Mesothelial cell of epicardium (in vitro differentiated cells): Measurements from ENCODE around the gene HMOX2. TPM values are rescaled to one million over a fixed set of nuclear protein-coding genes. Genes with fewer than 3 reads are reported as not detected.
A peak's percentile ranks its signal among the peaks of the same experiment; 100 is the strongest.

Source experiments
- DNase-seq, 2 experiments: peaks; one replicate each; pipeline ENCODE4 v3.0.0; 2021; ENCODE audit warnings: low spot score in 2 of 2; ENCODE audit not compliant: unreplicated experiment in 2 of 2
- H3K27ac Mint-ChIP-seq: 2 replicates; pipeline ENCODE4 v1.8.0; 2021; ENCODE audit warnings: mixed read lengths
- H3K27me3 Mint-ChIP-seq: 2 replicates; pipeline ENCODE4 v1.8.0; 2021; ENCODE audit warnings: low read depth, mixed read lengths
- H3K36me3 Mint-ChIP-seq: 2 replicates; pipeline ENCODE4 v1.8.0; 2021; ENCODE audit warnings: mixed read lengths
- H3K4me1 Mint-ChIP-seq: 2 replicates; pipeline ENCODE4 v1.8.0; 2021; ENCODE audit warnings: mixed read lengths
- H3K4me3 Mint-ChIP-seq: 2 replicates; pipeline ENCODE4 v1.8.0; 2021; ENCODE audit warnings: mild to moderate bottlenecking, moderate library complexity, mixed read lengths
- H3K9me3 Mint-ChIP-seq: 2 replicates; pipeline ENCODE4 v1.8.0; 2021; ENCODE audit warnings: mixed read lengths
- total RNA-seq: library from RNA; stranded (reverse); gene quantifications from 3 replicates; pipeline ENCODE4 v1.2.1, GENCODE V29; 2021
- TF ChIP-seq, protein P1 (sequence below): fragments of 200-600 bp; sonication (generic); IDR thresholded peaks from one replicate; pipeline ENCODE4 v1.5.0; 2021; ENCODE audit warnings: antibody characterized with exemption; ENCODE audit not compliant: unreplicated experiment

Gene HMOX2
- total RNA-seq, 1 donor from 2014 or later: 30.9 TPM

GRCh38 chr16:4529085-4530060 is 53.2 kb downstream of the HMOX2 start:
- peak overlapping the region; percentile 5 for H3K27ac Mint-ChIP-seq
- H3K4me1 Mint-ChIP-seq: peaks cover 12% of the 10 kb centered on the region
- no peaks in the 10 kb centered on the region for H3K9me3 Mint-ChIP-seq
- no peak for DNase-seq
- H3K27me3 Mint-ChIP-seq: no peaks in the 10 kb centered on the region
- TF ChIP-seq, protein P1, sequence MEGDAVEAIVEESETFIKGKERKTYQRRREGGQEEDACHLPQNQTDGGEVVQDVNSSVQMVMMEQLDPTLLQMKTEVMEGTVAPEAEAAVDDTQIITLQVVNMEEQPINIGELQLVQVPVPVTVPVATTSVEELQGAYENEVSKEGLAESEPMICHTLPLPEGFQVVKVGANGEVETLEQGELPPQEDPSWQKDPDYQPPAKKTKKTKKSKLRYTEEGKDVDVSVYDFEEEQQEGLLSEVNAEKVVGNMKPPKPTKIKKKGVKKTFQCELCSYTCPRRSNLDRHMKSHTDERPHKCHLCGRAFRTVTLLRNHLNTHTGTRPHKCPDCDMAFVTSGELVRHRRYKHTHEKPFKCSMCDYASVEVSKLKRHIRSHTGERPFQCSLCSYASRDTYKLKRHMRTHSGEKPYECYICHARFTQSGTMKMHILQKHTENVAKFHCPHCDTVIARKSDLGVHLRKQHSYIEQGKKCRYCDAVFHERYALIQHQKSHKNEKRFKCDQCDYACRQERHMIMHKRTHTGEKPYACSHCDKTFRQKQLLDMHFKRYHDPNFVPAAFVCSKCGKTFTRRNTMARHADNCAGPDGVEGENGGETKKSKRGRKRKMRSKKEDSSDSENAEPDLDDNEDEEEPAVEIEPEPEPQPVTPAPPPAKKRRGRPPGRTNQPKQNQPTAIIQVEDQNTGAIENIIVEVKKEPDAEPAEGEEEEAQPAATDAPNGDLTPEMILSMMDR: no peak
- peaks cover 15% of the 10 kb centered on the region for H3K36me3 Mint-ChIP-seq
- H3K4me3 Mint-ChIP-seq: no peak overlapping the region

DNA sequence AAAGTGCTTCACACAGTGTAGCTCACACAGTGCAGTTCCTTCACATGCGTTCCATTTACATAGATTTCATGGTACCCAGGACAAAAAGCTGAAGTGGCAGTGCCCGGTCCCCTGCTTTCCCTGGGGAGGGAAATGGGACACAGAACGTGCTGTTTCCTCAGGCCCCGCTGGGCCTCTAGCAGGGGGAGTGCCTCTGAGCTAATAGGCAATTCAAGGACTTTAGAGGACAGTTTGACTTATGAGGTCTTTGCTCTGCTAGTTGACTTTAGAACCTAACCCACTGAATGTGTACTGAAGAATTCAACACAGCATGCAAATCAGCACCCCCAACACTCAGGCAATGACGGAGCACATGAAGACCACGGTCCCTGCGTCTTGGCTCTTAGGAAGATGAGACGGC is 55.6 kb downstream of the HMOX2 start:
- TF ChIP-seq, protein P1: no peak
- H3K4me3 Mint-ChIP-seq: no peak overlapping the region
- no peaks in the 10 kb centered on the region for H3K9me3 Mint-ChIP-seq
- DNase-seq: no peak
- H3K4me1 Mint-ChIP-seq: peaks cover 14% of the 10 kb centered on the region
- H3K27me3 Mint-ChIP-seq: peaks cover 2% of the 10 kb centered on the region
- H3K27ac Mint-ChIP-seq: no peak overlapping the region
- peaks cover 15% of the 10 kb centered on the region for H3K36me3 Mint-ChIP-seq

GRCh38 chr16:4532238-4532637 is 56.0 kb downstream of the HMOX2 start:
- H3K36me3 Mint-ChIP-seq: peaks cover 15% of the 10 kb centered on the region
- no peak for DNase-seq
- H3K27me3 Mint-ChIP-seq: peaks cover 6% of the 10 kb centered on the region
- TF ChIP-seq, protein P1: no peak
- H3K4me3 Mint-ChIP-seq: no peak overlapping the region
- H3K4me1 Mint-ChIP-seq: peaks cover 18% of the 10 kb centered on the region
- H3K27ac Mint-ChIP-seq: no peak overlapping the region
- no peaks in the 10 kb centered on the region for H3K9me3 Mint-ChIP-seq

DNA sequence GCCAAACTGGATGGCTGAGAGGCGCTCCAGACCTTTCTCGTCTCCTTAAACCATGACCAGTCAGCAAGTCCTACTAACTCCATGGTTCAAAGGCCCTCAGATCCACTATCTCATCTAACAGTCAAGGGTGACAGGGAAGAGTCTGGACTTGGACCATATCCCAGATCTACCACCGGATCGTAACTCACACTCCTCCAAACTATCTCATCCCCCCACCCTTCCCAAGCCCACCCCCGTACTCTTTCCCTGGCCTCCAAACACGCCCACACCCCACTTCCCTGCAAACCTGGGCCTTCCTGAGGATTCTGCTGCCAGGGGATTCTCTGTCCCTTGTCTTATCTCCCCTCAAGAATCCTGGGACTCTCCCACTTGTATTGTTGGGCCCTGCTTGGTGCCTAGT is 57.3 kb downstream of the HMOX2 start:
- TF ChIP-seq, protein P1: no peak
- no peak for DNase-seq
- Mint-ChIP-seq H3K4me1 (peaks cover 22% of the 10 kb centered on the region), H3K36me3 (peaks cover 15% of the 10 kb centered on the region), H3K4me3 (no peak overlapping the region), H3K27me3 (peaks cover 10% of the 10 kb centered on the region), H3K27ac (no peak overlapping the region), H3K9me3 (no peaks in the 10 kb centered on the region)

DNA sequence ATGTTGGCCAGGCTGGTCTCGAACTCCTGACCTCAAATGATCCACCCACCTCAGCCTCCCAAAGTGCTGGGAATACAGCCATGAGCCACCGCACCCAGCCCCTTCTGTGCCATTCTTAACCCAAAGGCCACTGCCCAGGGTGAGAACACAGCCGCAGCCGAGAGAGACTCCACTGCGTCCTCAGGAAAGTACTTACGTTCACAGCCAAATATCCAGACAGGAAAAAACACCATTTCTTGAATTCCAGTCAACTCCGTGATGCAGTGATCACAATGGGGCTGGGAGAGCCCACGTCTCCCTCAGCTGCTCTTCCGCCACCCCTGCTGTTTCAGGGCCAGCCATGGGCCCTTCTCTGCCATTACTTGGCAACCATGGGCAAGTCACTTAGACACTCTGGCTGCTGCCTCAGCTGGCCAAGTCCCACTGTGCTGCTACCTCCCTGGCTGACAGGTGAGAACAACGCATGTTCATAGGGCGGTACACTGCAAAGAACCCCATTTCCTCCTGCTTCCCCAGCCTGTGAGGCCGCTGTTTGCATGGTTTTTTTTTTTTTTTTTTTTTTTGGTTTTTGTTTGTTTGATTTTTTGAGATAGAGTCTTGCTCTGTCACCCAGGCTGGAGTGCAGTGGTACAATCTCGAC is 58.1 kb downstream of the HMOX2 start:
- no peak for DNase-seq
- peaks cover 3% of the 10 kb centered on the region for H3K9me3 Mint-ChIP-seq
- peaks cover 14% of the 10 kb centered on the region for H3K27me3 Mint-ChIP-seq
- H3K4me1 Mint-ChIP-seq: peaks cover 18% of the 10 kb centered on the region
- no peak overlapping the region for H3K27ac Mint-ChIP-seq
- no peak overlapping the region for H3K4me3 Mint-ChIP-seq
- H3K36me3 Mint-ChIP-seq: peaks cover 15% of the 10 kb centered on the region
- TF ChIP-seq, protein P1: no peak
